SIG-M5 (cell line): Measurements from ENCODE around the gene KCND3.
"Not testable (repeated sequence)": the region's sequence is repeated elsewhere in the genome, so short reads cannot be mapped to it uniquely, and the experiment has no call there.

Source experiments
- DNase-seq: peaks from one replicate; lab custom pipeline; 2025; lab: John Stamatoyannopoulos, UW

The KCND3 gene

GRCh38 chr1:111743679-111744101 is 245.8 kb downstream of the KCND3 start:
- DNase-seq: no peak

DNA sequence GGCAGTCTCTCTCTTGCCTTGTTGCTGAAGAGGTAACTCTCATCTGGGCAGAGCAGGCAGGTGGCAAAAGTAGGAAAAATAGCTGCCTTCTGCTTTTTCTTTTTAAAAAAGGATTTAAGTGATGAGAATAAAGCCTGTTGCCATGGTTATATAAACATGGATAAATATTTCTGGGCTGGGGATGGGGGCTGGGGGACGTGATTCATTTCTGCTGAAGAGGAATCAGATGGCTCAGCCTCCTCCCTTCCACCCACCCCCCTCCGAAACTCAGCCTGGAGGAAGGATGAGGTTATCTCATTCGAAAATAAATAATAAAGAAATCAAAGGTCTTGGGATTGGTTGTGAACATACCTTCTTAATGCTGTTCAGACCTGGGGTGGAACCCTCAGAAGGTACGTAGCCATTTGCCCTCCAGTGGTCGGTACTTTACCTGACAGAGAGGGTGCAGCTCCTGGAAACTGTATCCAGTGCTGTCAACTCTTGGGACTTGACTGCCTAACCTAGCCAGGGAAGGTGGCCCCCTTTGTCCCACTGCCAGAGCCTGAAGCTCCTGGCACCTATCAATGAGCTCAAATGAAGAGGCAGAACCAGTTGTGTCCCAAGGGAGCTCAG is 246.4 kb downstream of the KCND3 start:
- no peak for DNase-seq

DNA sequence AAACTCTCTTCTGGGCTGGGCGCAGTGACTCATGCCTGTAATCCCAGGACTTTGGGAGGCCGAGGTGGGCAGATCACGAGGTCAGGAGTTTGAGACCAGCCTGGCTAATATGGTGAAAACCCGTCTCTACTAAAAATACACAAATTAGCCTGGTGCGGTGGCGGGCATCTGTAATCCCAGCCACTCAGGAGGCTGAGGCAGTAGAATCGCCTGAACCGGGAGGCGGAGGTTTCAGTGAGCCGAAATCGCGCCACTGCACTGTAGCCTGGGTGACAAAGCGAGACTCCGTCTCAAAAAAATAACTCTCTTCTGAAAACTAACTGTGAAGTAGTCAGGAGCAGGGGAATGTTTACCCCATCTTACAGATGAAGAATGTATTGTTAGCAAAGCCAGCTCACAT is 247.2 kb downstream of the KCND3 start:
- DNase-seq: not testable (repeated sequence)

DNA sequence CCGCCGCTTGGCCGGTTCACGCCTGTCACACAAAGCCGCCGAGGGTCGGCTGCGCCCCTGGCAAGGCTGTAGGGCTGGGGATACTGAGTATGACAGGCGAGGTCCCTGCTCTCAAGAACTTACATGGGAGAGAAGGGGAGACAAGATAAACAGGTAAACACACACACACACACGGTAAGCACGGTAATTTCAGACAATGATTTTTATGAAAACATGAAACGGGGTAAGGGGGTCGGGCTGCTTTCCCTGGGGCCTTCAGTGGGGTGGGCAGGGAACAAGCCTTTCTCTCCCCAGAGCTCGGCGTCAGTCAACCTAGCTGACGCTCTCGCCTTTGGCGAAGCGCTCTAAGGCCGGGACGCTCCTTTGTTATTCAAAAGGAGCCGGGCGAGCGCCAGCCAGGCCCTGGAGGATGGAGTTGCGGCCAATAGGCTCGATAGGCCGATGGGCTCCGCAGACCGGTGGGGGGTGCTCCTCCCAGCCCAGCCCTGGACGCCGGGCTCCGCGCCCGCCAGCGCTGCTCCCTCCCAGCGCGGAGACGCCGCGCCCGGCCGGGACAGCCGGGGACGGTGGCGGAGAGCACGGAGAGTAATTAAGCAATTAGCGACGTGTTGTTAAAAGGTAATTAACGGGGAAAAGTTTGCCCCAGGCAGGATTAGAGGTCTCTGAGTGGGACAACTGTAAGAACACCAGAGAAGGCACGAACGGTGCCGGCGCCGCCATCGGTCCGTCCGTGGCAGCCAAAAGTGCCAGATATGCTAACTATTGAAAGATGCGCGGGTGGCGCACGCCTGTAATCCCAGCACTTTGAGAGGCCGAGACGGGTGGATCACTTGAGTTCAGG is 249.3 kb downstream of the KCND3 start:
- DNase-seq: no peak

- no peak for DNase-seq
Observed at GRCh38 chr1:111739194-111739924, 250.1 kb downstream of the KCND3 start, which contains the start of gene INKA2. TSS of gene INKA2 (minus strand) at chr1:111739395. CDS start at chr1:111739242, 153 bp downstream.

DNA sequence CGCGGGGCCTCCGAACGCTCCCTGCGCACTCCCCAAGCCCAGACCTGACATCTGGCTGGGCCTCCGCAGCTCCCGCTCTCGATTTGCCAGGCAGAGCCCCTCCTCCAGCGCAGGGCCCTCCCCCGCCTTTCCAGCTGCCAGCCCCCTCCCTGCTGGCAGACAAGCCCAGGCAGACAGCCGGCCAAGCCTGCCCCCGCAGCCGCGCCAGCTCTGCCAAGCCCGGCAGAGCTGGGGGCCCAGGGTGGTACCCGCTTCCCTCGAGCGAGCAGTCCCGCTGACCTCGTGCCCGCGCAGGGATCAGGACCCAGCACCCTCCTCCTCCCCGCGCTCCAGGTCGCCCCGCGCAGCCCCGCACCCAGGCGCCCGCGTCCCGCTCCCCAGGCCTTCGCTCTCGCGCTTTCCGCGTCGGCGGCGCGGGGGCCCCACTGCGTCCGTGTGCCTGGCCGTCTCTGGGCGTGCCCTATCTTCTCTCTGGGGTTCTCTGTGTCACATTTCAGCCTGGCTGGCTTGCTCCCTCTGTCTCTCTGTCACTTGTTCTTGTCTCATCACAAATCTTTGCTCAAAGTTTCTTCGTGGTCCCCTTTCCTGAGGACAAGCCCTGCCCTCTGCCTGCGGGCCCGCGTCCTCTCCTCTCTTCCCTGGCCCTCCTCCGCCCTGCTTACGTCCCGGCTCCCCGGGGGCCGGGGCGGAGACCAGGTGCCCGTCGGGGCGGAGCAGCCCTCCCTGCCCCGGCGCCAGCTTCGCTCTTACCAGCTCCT is 250.9 kb downstream of the KCND3 start:
- no peak for DNase-seq

GRCh38 chr1:111738133-111738435 is 251.4 kb downstream of the KCND3 start:
- DNase-seq: no peak

- DNase-seq: no peak
Observed at GRCh38 chr1:111737216-111738132, 252.0 kb downstream of the KCND3 start.

DNA sequence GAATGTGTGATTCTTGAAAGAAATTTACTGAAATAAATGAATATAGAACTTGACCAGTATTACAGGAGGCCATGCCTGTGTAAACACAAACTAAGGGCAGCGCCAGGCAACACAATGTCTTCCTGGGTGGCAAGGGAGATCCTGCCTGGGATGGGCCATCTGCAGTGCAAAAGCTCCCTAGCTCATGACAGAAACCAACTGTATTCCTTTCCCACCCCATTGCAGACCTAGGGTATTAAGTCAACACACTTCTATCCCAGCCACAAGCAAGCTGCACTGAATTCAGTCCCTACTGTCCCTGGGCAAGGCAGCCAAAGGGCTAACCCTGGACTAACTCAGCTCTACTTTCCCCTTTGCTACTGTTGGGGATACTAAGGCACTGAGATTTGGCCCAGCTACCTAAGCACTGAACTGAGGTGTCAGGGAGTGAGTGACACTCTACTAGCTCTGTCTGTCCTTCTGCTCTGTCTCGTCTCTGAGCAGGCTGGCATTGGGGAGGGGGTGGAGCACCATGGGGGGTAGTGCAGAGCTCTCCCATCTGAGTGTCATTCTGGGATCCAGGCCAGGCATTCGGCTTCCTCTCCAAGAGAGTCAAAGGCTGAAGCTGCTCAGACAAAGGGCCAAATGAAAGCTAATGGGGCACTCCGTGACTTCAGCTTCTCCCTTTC is 252.8 kb downstream of the KCND3 start:
- no peak for DNase-seq

GRCh38 chr1:111735858-111736544 is 253.5 kb downstream of the KCND3 start:
- no peak for DNase-seq

- no peak for DNase-seq
Observed at GRCh38 chr1:111735321-111735720, 254.1 kb downstream of the KCND3 start.

GRCh38 chr1:111734856-111735255 is 254.6 kb downstream of the KCND3 start:
- no peak for DNase-seq

DNA sequence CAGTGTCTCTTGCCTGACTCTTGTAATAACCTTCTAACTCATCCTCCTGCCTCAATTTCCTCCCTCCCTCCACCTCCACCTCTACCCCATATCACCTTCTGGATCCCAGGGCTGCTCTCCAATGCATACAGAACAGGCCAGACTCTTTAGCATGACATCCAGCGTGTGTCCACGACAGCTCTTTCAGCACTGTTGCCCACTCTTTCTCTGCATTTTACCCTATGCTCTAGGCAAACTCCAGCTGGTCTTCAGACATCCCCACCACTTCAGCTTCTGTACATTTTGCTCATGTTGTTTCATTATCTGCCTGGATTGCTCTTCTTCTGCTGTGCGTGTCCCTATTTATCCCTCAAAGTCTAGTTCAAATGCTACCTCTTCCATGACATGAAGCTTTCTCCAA is 255.0 kb downstream of the KCND3 start:
- no peak for DNase-seq

- no peak for DNase-seq
Observed at GRCh38 chr1:111733992-111734341, 255.5 kb downstream of the KCND3 start.

DNA sequence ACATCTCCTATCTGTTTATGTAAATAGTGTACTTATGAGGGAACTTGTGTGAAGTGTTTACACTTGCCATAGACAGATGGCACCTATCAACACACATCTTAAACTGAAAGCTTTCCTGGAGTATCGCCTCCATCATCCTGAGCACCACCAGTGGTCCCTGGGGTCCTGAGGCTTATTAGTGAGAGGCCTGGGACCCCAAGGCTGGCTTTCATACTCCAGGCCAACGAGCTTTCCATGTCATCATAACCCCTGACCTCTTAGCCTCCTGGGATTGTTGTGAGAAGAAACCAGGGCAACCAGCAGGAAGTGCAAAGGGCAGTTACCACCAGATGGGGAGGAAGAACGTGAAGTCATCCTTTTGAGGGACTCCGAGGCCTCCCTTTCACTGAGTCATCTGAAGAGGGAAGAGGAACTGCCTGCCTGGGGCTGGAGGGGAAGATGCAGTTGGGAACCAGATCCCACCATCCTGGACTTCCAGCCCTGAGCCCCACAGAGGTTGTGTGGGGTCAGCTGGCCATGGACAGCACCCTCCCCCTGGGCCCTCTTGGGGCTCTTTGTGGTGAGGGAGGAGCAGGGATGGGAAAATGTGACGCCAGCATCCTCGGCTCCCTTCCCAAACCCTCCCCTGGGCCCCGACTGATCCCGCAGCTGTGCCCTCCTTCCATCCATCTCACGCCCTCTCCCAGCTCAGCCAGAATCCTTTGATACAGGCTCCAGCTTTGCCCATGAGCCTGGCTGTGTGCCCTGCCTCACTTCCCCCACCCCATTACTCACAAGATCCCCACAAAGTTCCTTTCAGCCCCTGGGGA is 256.1 kb downstream of the KCND3 start:
- peak; percentile 46 for DNase-seq

GRCh38 chr1:111732718-111733117 is 256.8 kb downstream of the KCND3 start:
- DNase-seq: no peak

DNA sequence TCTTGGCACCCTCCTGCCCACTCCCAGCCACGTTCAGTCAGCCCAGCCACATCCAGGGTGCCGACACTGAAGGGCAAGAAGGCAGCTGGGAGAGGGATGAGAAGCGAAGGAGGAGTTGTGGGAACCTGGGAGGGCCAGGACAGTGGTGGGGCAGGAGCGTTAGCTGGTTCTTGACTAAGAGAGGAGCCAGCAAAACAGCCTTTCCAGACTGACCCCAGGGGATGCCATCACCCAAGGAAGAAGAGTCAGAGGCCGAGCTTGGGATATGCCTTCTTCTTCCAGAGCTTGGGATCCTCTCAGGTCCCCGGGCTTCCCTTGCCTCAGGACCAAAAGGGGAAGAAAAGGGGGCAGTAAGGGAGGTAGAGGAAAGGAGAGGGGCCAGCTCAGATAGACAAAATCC is 257.5 kb downstream of the KCND3 start:
- no peak for DNase-seq

- DNase-seq: no peak
Observed at GRCh38 chr1:111730706-111731105, 258.8 kb downstream of the KCND3 start.
